Duodenal mucosa (tissue), 2 donors: ENCODE measurements around the gene INHBB.

Source experiments
- H3K27ac ChIP-seq: one replicate; pipeline ENCODE4 v1.7.0; 2013; ENCODE audit warnings: low read depth, low read length
- H3K27me3 ChIP-seq, 2 donors: one replicate each; pipeline ENCODE4 v1.7.0; 2013; ENCODE audit warnings: low read length in 2 of 2, control low read depth in 1 of 2; ENCODE audit not compliant: insufficient read depth in 2 of 2, control insufficient read depth in 1 of 2
- H3K36me3 ChIP-seq, 2 donors: one replicate each; pipeline ENCODE4 v1.7.0; 2013; ENCODE audit warnings: low read length in 2 of 2, control low read depth in 1 of 2; ENCODE audit not compliant: insufficient read depth in 2 of 2, control insufficient read depth in 1 of 2
- H3K4me1 ChIP-seq, 2 donors: one replicate each; pipeline ENCODE4 v1.7.0; 2013; ENCODE audit warnings: low read length in 2 of 2, control low read depth in 1 of 2; ENCODE audit not compliant: insufficient read depth in 2 of 2, control insufficient read depth in 1 of 2
- H3K4me3 ChIP-seq, 2 donors: one replicate each; pipeline ENCODE4 v1.7.0; 2013; ENCODE audit warnings: low read length in 2 of 2, low read depth in 1 of 2
- H3K9ac ChIP-seq, 2 donors: one replicate each; pipeline ENCODE4 v1.7.0; 2013; ENCODE audit warnings: low read length in 2 of 2, low read depth in 1 of 2
- H3K9me3 ChIP-seq, 2 donors: one replicate each; pipeline ENCODE4 v1.7.0; 2013; ENCODE audit warnings: low read length in 2 of 2, control low read depth in 1 of 2; ENCODE audit not compliant: control insufficient read depth in 1 of 2

INHBB gene

GRCh38 chr2:120367649-120368048 is 21.7 kb downstream of the INHBB start:
- Histone ChIP-seq H3K4me3 (no peak overlapping the region), H3K27me3 (no peaks in the 10 kb centered on the region), H3K27ac (no peak overlapping the region), H3K36me3 (no peaks in the 10 kb centered on the region), H3K9ac (no peak overlapping the region), H3K4me1 (no peaks in the 10 kb centered on the region), H3K9me3 (no peaks in the 10 kb centered on the region)

DNA sequence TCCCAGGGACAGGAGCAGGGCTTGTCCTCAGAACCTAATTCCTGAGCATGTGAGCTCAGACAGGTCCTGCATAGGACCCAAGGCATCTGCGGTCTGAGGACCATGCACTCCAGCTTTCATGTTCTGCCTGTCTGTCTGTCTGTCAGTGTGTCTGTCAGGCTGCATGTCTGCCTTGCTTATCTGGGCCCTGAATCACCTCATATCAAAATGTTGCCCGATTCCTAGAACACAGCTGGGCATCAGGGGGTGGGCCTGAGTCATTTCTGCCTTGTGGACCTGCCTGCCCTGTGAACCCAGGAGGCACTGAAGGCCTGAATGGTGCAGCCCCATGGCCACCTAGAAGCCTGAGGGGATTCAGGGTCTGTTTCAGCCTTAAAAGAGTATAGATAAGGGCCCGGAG is 22.1 kb downstream of the INHBB start:
- Histone ChIP-seq H3K9ac (no peak overlapping the region), H3K27ac (no peak overlapping the region), H3K36me3 (no peaks in the 10 kb centered on the region), H3K4me1 (no peaks in the 10 kb centered on the region), H3K27me3 (no peaks in the 10 kb centered on the region), H3K4me3 (no peak overlapping the region), H3K9me3 (no peaks in the 10 kb centered on the region)

DNA sequence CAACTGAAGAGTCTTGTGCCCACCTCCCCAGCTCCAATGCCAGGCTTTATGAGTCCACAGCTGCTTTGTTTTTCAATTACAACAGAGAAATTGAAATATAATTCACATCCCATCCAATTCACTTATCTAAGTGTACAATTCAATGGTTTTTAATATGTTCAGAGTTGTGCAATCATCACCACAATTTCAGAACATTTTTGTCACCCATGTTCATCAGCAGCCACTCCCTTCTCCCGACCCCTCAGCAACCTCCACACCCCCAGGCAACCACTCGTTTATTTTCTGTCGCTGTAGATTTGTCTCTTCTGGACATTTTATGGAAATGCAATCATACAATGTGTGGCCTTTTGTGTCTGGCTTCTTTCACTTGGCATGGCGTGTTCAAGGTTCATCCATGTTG is 23.3 kb downstream of the INHBB start:
- Histone ChIP-seq H3K27me3 (no peaks in the 10 kb centered on the region), H3K9me3 (no peaks in the 10 kb centered on the region), H3K27ac (no peak overlapping the region), H3K9ac (no peak overlapping the region), H3K36me3 (no peaks in the 10 kb centered on the region), H3K4me3 (no peak overlapping the region), H3K4me1 (no peaks in the 10 kb centered on the region)

DNA sequence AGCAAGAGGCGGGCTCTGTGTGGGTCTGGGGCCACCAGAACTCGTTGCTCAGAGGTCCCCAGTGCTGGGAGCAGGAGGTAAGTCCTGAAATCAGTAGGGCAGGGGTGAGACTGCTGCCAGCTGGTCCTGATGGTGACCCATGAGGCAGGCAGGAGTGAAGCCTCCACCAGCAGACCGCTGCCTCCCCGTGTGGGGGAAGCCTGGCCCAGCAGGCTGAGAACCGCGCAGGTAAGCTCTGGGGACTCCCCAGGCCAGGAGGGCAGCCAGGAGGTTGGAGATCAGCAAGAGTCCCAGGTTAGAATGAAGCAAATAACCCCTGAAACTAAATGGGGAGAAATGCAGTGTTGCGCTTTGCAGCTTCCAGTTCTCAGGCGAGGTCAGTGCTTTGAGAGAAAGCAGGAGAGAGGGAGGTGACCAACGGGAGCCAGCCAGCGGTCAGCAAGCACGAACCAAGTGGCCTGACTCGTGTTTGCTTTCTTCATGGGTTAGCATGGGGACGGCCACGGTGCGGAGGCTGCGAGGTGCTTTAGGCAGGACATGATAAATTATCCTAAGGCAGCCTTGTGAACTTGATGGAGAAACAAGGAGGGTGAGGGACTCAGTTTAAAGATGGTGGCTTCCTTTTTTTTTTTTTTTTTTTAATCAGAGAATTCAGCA is 26.2 kb downstream of the INHBB start:
- Histone ChIP-seq H3K27me3 (no peaks in the 10 kb centered on the region), H3K9ac (no peak overlapping the region), H3K4me3 (no peak overlapping the region)

GRCh38 chr2:120372816-120373215 is 26.9 kb downstream of the INHBB start:
- Histone ChIP-seq H3K9me3 (no peaks in the 10 kb centered on the region), H3K4me1 (no peaks in the 10 kb centered on the region), H3K36me3 (no peaks in the 10 kb centered on the region), H3K9ac (no peak overlapping the region), H3K4me3 (no peak overlapping the region), H3K27ac (no peak overlapping the region), H3K27me3 (peaks cover 0 to 4% of the 10 kb centered on the region in 2 donors)

More for the DNA sequence above, 26.2 kb downstream of the INHBB start:
- H3K4me1 ChIP-seq: no peaks in the 10 kb centered on the region
- H3K36me3 ChIP-seq: no peaks in the 10 kb centered on the region
- no peak overlapping the region for H3K27ac ChIP-seq
- no peaks in the 10 kb centered on the region for H3K9me3 ChIP-seq

GRCh38 chr2:120373424-120373823 is 27.5 kb downstream of the INHBB start:
- Histone ChIP-seq H3K9me3 (no peaks in the 10 kb centered on the region), H3K27me3 (peaks cover 0 to 4% of the 10 kb centered on the region in 2 donors), H3K27ac (no peak overlapping the region), H3K36me3 (no peaks in the 10 kb centered on the region), H3K9ac (no peak overlapping the region), H3K4me1 (no peaks in the 10 kb centered on the region), H3K4me3 (no peak overlapping the region)

DNA sequence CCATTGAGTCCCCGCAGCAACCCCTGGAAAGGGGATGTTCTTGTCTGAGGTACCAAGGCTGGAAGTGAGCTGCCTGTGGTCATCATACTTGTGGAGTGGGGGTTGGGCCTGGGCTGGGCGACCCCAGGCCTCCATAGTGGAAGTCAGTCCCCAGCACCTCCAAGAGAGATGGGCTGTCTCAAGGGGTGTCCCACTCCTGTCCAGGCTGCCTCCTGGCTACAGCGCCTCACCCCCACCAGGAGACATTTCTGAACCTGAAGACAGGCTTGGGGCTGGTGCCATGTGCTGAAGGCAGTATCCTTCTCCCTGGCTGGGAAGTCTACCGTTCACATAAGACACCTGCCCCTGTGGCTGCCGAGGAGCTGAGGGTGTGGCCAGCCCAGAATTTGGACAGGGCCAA is 28.9 kb downstream of the INHBB start:
- no peaks in the 10 kb centered on the region for H3K36me3 ChIP-seq
- H3K4me1 ChIP-seq: no peaks in the 10 kb centered on the region
- no peak overlapping the region for H3K9ac ChIP-seq
- no peak overlapping the region for H3K4me3 ChIP-seq
- peaks cover 0 to 4% of the 10 kb centered on the region in 2 donors for H3K27me3 ChIP-seq
- no peak overlapping the region for H3K27ac ChIP-seq
- H3K9me3 ChIP-seq: no peaks in the 10 kb centered on the region

DNA sequence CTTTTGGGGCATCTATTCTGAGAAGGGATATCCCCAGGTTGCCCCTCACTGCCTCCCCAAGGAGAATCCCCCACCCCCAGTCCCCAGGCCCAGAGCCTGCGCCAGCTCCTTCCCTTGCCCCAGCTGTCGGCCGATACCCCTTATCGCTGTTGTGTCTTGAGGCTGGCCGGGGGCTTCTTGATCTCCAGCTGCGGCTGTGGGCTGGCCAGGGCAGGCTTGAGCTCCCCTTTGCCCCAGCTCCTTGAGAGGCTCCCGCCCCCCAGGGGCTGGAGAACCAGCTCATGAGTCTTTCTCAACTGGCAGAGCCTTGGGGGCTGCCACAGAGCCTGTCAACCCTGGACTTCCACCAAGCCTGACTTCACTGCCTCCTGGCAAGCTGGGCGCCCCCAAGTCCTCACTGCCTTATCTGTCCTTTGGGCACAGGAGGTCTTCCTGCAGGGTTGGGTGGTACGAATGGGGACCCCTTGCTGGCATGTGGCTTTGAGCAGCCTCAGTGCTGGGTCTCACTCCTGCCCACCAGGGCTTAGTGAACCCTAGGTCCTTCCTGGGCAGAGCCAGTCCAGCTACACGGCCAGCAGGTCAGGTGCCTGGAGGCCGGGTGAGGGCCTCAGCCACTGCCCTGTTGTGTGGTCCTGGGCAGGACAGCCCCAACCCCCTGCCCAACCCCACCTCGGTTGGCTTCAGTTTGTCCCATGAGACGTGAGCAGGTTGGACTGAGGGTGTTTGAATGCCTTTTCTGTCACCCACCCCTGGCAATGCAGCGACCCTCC is 29.5 kb downstream of the INHBB start:
- Histone ChIP-seq H3K9ac (no peak overlapping the region), H3K27ac (no peak overlapping the region), H3K36me3 (no peaks in the 10 kb centered on the region), H3K4me3 (no peak overlapping the region), H3K9me3 (no peaks in the 10 kb centered on the region), H3K27me3 (peaks cover 0 to 4% of the 10 kb centered on the region in 2 donors), H3K4me1 (no peaks in the 10 kb centered on the region)

- Histone ChIP-seq H3K27me3 (peaks cover 0 to 4% of the 10 kb centered on the region in 2 donors), H3K36me3 (no peaks in the 10 kb centered on the region), H3K27ac (no peak overlapping the region), H3K4me3 (no peak overlapping the region), H3K9ac (no peak overlapping the region), H3K9me3 (no peaks in the 10 kb centered on the region), H3K4me1 (no peaks in the 10 kb centered on the region)
Observed at GRCh38 chr2:120376101-120376500, 30.2 kb downstream of the INHBB start.

DNA sequence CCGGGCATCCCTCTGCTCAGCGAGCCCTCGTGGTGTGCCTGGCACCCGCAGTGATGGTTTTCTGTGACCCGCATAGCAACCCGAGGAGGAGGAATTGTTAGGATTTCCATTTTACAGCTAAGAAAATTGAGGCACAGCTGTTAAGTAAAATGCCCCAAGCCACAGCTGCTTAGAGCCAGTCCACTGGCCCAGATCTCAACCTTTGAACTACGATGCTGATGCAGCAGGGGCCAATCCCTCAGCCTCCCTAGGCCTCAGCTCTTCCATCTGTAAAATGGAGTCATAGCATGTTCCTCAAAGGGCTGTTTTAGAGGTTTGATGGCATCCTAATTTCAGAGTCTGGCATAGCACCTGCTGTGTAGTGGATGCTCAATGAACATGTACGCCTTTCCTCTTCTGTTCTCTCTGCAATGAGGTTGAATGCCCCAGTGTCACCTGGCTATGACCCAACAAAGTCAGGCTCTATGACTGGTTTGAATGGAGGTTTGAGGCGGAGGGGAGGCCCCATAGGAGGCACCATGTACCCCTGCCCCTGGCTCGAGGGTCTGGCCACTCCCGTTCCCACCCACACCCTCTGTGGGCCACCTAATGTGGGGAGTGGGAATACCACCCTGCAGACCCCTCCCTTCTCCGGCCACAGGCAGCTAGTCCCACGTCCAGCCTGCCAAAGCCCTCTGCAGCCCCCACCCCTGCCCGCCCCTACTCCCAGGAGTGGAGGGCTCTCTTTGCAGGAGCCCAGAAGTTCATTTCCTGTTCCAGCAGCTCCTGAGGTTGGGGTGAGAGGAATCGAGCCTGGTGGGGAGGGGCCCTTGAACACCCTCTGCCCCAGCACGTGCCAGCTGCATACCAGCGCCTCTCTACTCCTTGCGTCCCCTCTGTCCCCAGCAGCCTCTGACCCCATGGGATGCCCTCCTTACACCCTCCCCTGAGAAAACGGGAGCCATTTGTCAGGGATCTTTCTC is 31.0 kb downstream of the INHBB start:
- H3K9ac ChIP-seq: no peak overlapping the region
- no peaks in the 10 kb centered on the region for H3K36me3 ChIP-seq
- H3K4me1 ChIP-seq: no peaks in the 10 kb centered on the region
- H3K27me3 ChIP-seq: peaks cover 0 to 8% of the 10 kb centered on the region in 2 donors
- no peak overlapping the region for H3K4me3 ChIP-seq
- no peak overlapping the region for H3K27ac ChIP-seq
- H3K9me3 ChIP-seq: no peaks in the 10 kb centered on the region
